Neuronal stem cell (in vitro differentiated cells): ENCODE data around the gene SRGAP3.

Source experiments
- DNase-seq: peaks from one replicate; pipeline ENCODE4 v3.0.0-alpha.2; 2013; ENCODE audit warnings: low spot score
- H2AFZ ChIP-seq: one replicate; pipeline ENCODE4 v1.6.1; 2013; ENCODE audit warnings: mild to moderate bottlenecking, low read length, inconsistent platforms
- H2AK5ac ChIP-seq: 2 replicates; pipeline ENCODE4 v1.6.1; 2013; ENCODE audit warnings: low read depth, mild to moderate bottlenecking, inconsistent platforms, low read length, moderate library complexity, mixed read lengths
- H2BK120ac ChIP-seq: 2 replicates; pipeline ENCODE4 v1.6.1; 2013; ENCODE audit warnings: low read depth, mild to moderate bottlenecking, inconsistent platforms, low read length, moderate library complexity, mixed read lengths
- H2BK12ac ChIP-seq: one replicate; pipeline ENCODE4 v1.6.1; 2013; ENCODE audit warnings: low read length, inconsistent platforms
- H2BK15ac ChIP-seq: 2 replicates; pipeline ENCODE4 v1.6.1; 2013; ENCODE audit warnings: mild to moderate bottlenecking, low read length, inconsistent platforms, mixed read lengths
- H2BK5ac ChIP-seq: one replicate; pipeline ENCODE4 v1.6.1; 2013; ENCODE audit warnings: inconsistent platforms, mild to moderate bottlenecking, low read length, moderate library complexity
- H3K14ac ChIP-seq: one replicate; pipeline ENCODE4 v1.6.1; 2013; ENCODE audit warnings: low read length, inconsistent platforms
- H3K18ac ChIP-seq: 2 replicates; pipeline ENCODE4 v1.6.1; 2013; ENCODE audit warnings: low read length, inconsistent platforms
- H3K23ac ChIP-seq: 2 replicates; pipeline ENCODE4 v1.6.1; 2013; ENCODE audit warnings: low read depth, mild to moderate bottlenecking, mixed read lengths, low read length, inconsistent platforms; ENCODE audit not compliant: poor library complexity
- H3K27ac ChIP-seq: replicated peaks from 3 replicates; pipeline ENCODE4 v1.5.1; 2013; ENCODE audit warnings: low read length, inconsistent platforms
- H3K27me3 ChIP-seq, 3 experiments: 2 replicates each; pipeline ENCODE4 v1.6.1; 2013; ENCODE audit warnings: low read length in 3 of 3, mild to moderate bottlenecking in 2 of 3, inconsistent platforms in 1 of 3, low read depth in 1 of 3, mixed read lengths in 1 of 3, moderate library complexity in 1 of 3; ENCODE audit not compliant: control insufficient read depth in 3 of 3, insufficient read depth in 3 of 3
- H3K36me3 ChIP-seq, 2 donors: replicated peaks in 1 of 2; 2 replicates each; pipeline ENCODE4 v1.6.1; 2013; ENCODE audit warnings: low read length in 2 of 2; ENCODE audit not compliant: control insufficient read depth in 2 of 2, insufficient read depth in 2 of 2
- H3K4ac ChIP-seq: 2 replicates; pipeline ENCODE4 v1.6.1; 2013; ENCODE audit warnings: inconsistent platforms, mild to moderate bottlenecking, low read length, moderate library complexity
- H3K4me1 ChIP-seq, 2 donors: 1 replicate in 1 of 2; 2 replicates in 1 of 2; pipeline ENCODE4 v1.6.1; 2013; ENCODE audit warnings: low read length in 2 of 2, low read depth in 1 of 2; ENCODE audit not compliant: control insufficient read depth in 2 of 2, insufficient read depth in 1 of 2
- H3K4me2 ChIP-seq: one replicate; pipeline ENCODE4 v1.6.1; 2013; ENCODE audit warnings: mild to moderate bottlenecking, low read length, inconsistent platforms; ENCODE audit not compliant: insufficient read depth, poor library complexity, severe bottlenecking
- H3K4me3 ChIP-seq, 2 donors: 2 replicates each; pipeline ENCODE4 v1.5.1; 2013; ENCODE audit warnings: low read length in 2 of 2, mild to moderate bottlenecking in 2 of 2, inconsistent platforms in 1 of 2, moderate library complexity in 1 of 2
- H3K79me1 ChIP-seq: one replicate; pipeline ENCODE4 v1.6.1; 2013; ENCODE audit warnings: low read depth, mild to moderate bottlenecking, inconsistent platforms, low read length, moderate library complexity
- H3K9ac ChIP-seq: one replicate; pipeline ENCODE4 v1.6.1; 2013; ENCODE audit warnings: mild to moderate bottlenecking, low read depth, low read length, inconsistent platforms; ENCODE audit not compliant: poor library complexity
- H3K9me3 ChIP-seq, 2 donors: replicated peaks in 1 of 2; 2 replicates each; pipeline versions ENCODE3 to v1.6.1; 2013; ENCODE audit warnings: low read length in 2 of 2, mild to moderate bottlenecking in 2 of 2, inconsistent platforms in 1 of 2, low read depth in 1 of 2, mixed read lengths in 1 of 2, moderate library complexity in 1 of 2; ENCODE audit not compliant: control insufficient read depth in 2 of 2, insufficient read depth in 1 of 2
- H4K8ac ChIP-seq: one replicate; pipeline ENCODE4 v1.6.1; 2013; ENCODE audit warnings: low read depth, mild to moderate bottlenecking, inconsistent platforms, low read length, moderate library complexity
- H4K91ac ChIP-seq: one replicate; pipeline ENCODE4 v1.6.1; 2013; ENCODE audit warnings: low read length, low read depth, mild to moderate bottlenecking, inconsistent platforms; ENCODE audit not compliant: poor library complexity
- WGBS, 2 donors: extraction: QIAGEN DNeasy Blood & Tissue Kit; methylation state at CpG; one replicate each; pipeline ENCODE4 v1.1.7; 2013; ENCODE audit warnings: missing lambda C conversion rate in 2 of 2, mixed read lengths in 1 of 2; ENCODE audit not compliant: insufficient read length in 2 of 2, insufficient replicate concordance in 1 of 2; ENCODE audit errors: extremely low coverage in 2 of 2; 5-methylcytosine and 5-hydroxymethylcytosine counted together

The SRGAP3 gene

DNA sequence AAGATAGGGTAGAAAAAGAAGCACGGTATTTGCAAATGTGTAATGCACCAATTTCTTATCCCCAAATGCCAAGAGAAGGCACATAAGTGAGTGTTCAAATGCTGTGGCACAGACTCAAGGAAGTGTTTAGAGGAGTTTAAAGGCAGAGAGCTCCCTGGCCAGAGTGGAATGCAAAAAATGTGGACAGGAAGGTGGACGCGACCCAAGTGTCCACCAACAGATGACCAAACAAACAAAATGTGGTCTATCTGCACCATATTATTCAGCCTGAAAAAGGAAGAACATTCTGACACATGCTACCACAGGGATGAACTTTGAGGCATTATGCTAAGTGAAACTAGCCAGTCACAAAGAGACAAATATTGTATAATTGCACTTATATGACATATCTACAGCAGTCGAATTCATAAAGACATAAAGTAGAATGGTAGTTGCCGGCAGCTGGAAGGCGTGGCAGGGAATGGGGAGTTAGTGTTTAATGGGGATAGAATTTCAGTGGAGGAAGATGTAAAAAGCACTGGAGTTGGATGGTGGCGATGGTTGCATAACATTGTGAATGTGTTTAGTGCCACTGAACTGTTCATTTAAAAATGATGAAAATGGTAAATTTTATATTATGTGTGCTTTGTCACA is 126.6 kb downstream of the SRGAP3 start:
- Histone ChIP-seq H2BK12ac (no peak overlapping the region), H3K9me3 (no peaks in the 10 kb centered on the region), H2AK5ac (no peak overlapping the region), H3K27me3 (no peaks in the 10 kb centered on the region), H2BK120ac (no peak overlapping the region), H2AFZ (no peak overlapping the region), H3K4me3 (no peak overlapping the region), H2BK5ac (no peak overlapping the region), H3K23ac (no peak overlapping the region), H3K4ac (no peak overlapping the region), H3K14ac (no peak overlapping the region), H3K79me1 (no peaks in the 10 kb centered on the region), H3K18ac (no peak overlapping the region), H2BK15ac (no peak overlapping the region), H3K4me1 (peaks cover 9 to 12% of the 10 kb centered on the region in 2 donors), H3K9ac (no peak overlapping the region), H3K36me3 (peaks cover 6 to 73% of the 10 kb centered on the region in 2 donors), H4K91ac (no peak overlapping the region), H3K4me2 (no peak overlapping the region), H4K8ac (no peak overlapping the region), H3K27ac (no peak overlapping the region)
- DNase-seq = no peak
- WGBS, 2 donors = no CpG with 5 or more reads among the region's 7 CpGs

GRCh38 chr3:9121366-9122001 is 128.0 kb downstream of the SRGAP3 start:
- H3K27ac ChIP-seq = no peak overlapping the region
- no CpG with 5 or more reads among the region's 11 CpGs for WGBS, 2 donors
- DNase-seq = no peak

GRCh38 chr3:9119331-9119730 is 130.1 kb downstream of the SRGAP3 start:
- Histone ChIP-seq H2AFZ (no peak overlapping the region), H4K91ac (no peak overlapping the region), H2BK15ac (no peak overlapping the region), H2BK5ac (no peak overlapping the region), H3K23ac (no peak overlapping the region), H3K27ac (no peak overlapping the region), H3K4ac (no peak overlapping the region), H3K9me3 (no peaks in the 10 kb centered on the region), H3K4me2 (no peak overlapping the region), H2AK5ac (no peak overlapping the region), H3K9ac (no peak overlapping the region), H2BK120ac (no peak overlapping the region), H3K27me3 (no peaks in the 10 kb centered on the region), H3K14ac (no peak overlapping the region), H4K8ac (no peak overlapping the region), H2BK12ac (no peak overlapping the region), H3K36me3 (peaks cover 6 to 86% of the 10 kb centered on the region in 2 donors), H3K4me1 (peaks cover 7 to 12% of the 10 kb centered on the region in 2 donors), H3K18ac (no peak overlapping the region), H3K4me3 (no peak overlapping the region), H3K79me1 (no peaks in the 10 kb centered on the region)
- DNase-seq = no peak
- no CpG with 5 or more reads among the region's 4 CpGs for WGBS, 2 donors

More at GRCh38 chr3:9121366-9122001, 128.0 kb downstream of the SRGAP3 start:
- Histone ChIP-seq H3K18ac (peak overlapping the region; percentile 44), H3K9me3 (no peaks in the 10 kb centered on the region), H2AK5ac (no peak overlapping the region), H2AFZ (no peak overlapping the region), H4K91ac (no peak overlapping the region), H3K4ac (no peak overlapping the region), H3K4me1 (peaks cover 9 to 12% of the 10 kb centered on the region in 2 donors), H2BK5ac (no peak overlapping the region), H4K8ac (no peak overlapping the region), H3K36me3 (peaks cover 6 to 78% of the 10 kb centered on the region in 2 donors), H2BK12ac (no peak overlapping the region), H2BK120ac (no peak overlapping the region), H3K4me3 (no peak overlapping the region), H3K4me2 (no peak overlapping the region), H3K9ac (no peak overlapping the region), H3K14ac (no peak overlapping the region), H3K79me1 (no peaks in the 10 kb centered on the region), H2BK15ac (no peak overlapping the region), H3K23ac (no peak overlapping the region), H3K27me3 (no peaks in the 10 kb centered on the region)

DNA sequence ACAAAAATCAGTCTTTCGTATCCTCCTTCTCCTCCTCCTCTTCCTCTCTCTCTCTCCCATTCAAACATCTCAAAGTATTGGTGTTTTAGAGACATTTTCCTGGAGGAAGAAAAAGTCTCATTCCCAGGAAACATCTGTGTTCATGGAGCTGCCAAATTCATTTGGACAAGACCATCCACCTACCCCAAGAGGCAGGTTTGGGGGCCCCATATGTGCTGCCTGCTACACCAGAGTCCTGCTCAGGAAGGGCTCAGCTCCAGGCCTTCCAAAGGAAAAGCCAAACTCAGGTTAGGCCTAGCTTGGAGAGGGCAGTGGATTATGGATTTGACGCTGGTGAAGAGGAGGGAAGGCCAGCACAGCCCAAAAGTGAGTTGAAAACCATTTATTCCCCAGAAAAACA is 131.2 kb downstream of the SRGAP3 start:
- H4K91ac ChIP-seq = no peak overlapping the region
- no peak overlapping the region for H2BK5ac ChIP-seq
- no peak overlapping the region for H3K18ac ChIP-seq
- H3K4me1 ChIP-seq = peaks cover 7 to 12% of the 10 kb centered on the region in 2 donors
- no peak overlapping the region for H3K14ac ChIP-seq
- H3K4ac ChIP-seq = no peak overlapping the region
- H2AFZ ChIP-seq = no peak overlapping the region
- H3K4me2 ChIP-seq = no peak overlapping the region
- no peak overlapping the region for H2BK120ac ChIP-seq
- no peaks in the 10 kb centered on the region for H3K79me1 ChIP-seq
- H3K9ac ChIP-seq = no peak overlapping the region
- H4K8ac ChIP-seq = no peak overlapping the region
- no peak overlapping the region for H3K23ac ChIP-seq
- no peak overlapping the region for H3K27ac ChIP-seq
- H3K9me3 ChIP-seq = no peaks in the 10 kb centered on the region
- peaks cover 4 to 87% of the 10 kb centered on the region in 2 donors for H3K36me3 ChIP-seq
- no peak overlapping the region for H2BK15ac ChIP-seq
- no CpG with 5 or more reads among the region's 2 CpGs for WGBS, 2 donors
- no peak overlapping the region for H3K4me3 ChIP-seq
- H2BK12ac ChIP-seq = no peak overlapping the region
- DNase-seq = no peak
- H2AK5ac ChIP-seq = no peak overlapping the region
- no peaks in the 10 kb centered on the region for H3K27me3 ChIP-seq
